HG02852 (cell line): ENCODE results near the gene SLC28A1.
"Not testable (repeated sequence)": the region's sequence is repeated elsewhere in the genome, so short reads cannot be mapped to it uniquely, and the experiment has no call there.

Source experiments
- ATAC-seq: cut with Tn5 transposase; IDR thresholded peaks from one replicate; pipeline ENCODE4 v1.9.1; 2021; ENCODE audit warnings: mild to moderate bottlenecking, moderate library complexity; ENCODE audit not compliant: unreplicated experiment

SLC28A1 gene, protein sequence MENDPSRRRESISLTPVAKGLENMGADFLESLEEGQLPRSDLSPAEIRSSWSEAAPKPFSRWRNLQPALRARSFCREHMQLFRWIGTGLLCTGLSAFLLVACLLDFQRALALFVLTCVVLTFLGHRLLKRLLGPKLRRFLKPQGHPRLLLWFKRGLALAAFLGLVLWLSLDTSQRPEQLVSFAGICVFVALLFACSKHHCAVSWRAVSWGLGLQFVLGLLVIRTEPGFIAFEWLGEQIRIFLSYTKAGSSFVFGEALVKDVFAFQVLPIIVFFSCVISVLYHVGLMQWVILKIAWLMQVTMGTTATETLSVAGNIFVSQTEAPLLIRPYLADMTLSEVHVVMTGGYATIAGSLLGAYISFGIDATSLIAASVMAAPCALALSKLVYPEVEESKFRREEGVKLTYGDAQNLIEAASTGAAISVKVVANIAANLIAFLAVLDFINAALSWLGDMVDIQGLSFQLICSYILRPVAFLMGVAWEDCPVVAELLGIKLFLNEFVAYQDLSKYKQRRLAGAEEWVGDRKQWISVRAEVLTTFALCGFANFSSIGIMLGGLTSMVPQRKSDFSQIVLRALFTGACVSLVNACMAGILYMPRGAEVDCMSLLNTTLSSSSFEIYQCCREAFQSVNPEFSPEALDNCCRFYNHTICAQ

DNA sequence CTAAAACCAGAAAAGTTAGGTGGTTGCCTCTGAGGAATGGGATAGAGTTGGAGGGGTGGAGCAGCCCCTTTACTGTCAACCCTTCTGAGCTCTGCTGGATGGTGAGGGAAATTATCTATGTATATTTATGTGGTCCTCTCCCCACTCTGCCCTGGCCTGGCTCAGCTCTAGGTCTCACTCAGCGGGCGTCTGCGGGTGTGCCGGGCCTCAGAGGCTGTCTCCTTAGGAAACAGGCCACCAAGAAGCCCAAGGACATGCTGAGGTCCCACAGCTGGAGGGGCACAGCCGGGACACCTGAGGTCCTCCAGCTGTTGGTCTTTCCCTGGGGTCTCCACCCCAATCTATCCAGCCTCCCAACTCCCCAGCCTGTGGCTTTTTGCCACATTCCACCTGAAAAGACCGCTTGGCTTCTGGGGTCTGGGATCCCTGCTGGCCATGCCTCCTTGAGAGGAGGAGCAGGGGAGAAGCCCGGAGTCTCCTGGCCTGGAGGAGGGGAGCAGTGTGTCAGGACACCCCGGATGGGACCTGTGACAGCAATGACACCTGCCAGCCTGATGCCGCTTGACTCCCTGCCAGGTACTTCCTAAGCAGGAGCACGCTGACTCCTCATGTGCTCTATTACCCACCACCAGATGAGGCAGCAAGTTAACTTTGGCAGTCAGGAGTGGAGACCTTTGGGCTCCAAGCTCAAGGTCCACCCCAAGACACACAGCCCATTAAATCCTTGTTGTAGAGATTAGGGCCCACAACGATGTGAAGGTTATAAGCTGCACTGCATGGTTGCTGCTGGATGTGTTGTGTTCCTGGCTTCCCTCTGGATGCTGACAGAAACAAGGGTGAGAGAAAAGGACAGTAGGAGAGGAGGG, at the start of gene SLC28A1:
Gene SLC28A1 (plus strand): TSS at position 747 of the 866 bp plus-strand sequence. CDS start 3,099 bp downstream, outside the sequence.
- no peak for ATAC-seq

DNA sequence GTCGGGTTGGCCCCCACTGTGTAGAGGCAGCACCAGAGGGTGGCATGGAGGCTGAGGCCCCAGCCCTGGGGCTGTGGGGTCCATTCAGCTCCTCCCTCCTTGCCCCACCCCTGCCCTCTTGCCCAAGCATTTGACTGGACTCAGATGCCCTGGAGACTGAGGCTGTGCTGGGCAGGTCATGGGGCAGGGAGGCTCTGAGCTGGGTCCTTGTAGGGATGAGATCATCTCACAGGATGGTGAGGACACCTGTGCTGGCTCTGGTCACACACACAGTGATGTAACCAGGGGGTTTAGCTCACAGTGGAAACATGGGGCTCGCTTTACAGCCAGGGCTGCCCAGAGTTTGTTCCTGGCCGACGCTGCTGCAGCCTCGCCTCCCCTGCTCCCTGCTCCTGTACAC, 49.5 kb upstream of the SLC28A1 start:
- ATAC-seq: no peak

DNA sequence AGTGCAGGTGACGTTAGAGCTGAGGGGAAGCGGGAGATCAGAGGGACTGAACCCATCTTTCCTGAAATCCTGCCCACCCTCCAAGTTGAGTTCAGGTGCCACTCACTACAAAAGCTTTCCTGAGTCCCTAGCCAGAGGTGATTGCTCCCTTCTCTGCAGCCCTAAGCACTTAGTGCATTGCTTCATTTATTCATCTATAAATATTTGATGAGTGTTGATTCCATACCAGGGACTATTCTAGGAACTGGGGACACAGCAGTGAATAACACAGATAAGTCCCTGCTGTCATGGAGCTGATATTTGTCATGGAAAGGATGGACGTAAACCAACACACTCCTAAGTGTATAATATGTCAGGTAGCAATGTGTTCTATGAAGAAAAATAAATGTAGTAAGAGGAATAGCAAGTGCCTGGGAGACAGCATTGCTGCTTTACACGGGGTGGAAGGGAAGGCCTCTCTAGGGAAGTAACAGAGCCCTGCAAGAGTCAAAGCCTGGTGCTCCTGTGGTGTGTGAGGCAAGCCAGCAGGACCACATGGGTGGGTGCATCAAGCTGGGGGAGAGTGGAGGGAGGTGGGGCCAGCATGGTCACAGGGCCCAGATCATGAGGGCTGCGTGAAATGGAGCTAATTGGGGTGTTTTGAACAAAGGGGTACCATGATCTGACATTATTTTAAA, 48.7 kb upstream of the SLC28A1 start:
- no peak for ATAC-seq

DNA sequence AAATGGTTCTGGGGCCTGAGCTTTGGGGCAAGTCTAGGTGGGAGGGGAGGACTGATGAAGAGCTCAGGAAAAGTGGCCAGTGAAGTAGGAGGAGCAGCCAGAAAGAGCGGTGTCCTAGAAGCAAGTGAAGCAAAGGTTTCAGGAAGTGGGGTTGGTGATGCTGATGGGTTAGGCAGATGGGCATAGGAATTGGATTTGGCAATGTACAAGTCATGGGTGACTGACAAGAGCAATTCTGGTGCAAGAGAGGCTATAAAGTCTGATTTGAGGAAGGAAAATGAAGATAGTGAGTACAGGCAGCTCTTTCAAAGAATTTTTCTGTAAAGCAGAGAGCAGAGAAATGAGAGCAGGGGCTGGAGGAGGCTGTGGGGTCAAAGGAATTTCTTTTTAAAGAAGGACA, 47.6 kb upstream of the SLC28A1 start:
- ATAC-seq: no peak

DNA sequence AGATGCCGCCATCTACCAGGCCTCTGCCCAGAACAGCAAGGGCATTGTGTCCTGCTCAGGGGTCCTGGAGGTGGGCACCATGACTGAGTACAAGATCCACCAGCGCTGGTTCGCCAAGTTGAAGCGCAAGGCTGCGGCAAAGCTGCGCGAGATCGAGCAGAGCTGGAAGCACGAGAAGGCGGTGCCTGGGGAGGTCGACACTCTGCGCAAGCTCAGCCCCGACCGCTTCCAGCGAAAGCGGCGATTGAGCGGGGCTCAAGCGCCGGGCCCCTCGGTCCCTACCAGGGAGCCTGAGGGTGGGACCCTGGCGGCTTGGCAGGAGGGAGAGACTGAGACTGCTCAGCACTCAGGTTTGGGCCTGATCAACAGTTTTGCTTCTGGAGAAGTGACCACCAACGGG, 44.7 kb upstream of the SLC28A1 start:
- ATAC-seq: no peak

DNA sequence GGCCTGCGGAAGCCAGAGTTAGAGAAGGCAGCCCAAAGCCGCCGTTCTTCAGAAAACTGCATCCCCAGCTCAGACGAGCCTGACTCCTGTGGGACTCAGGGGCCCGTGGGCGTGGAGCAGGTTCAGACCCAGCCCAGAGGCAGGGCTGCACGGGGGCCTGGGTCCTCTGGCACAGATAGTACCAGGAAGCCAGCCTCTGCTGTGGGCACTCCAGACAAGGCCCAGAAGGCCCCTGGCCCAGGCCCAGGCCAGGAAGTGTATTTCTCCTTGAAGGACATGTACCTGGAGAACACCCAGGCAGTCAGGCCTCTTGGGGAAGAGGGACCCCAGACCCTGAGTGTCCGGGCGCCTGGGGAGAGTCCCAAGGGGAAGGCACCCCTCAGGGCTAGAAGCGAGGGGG, 44.2 kb upstream of the SLC28A1 start:
- ATAC-seq: no peak

DNA sequence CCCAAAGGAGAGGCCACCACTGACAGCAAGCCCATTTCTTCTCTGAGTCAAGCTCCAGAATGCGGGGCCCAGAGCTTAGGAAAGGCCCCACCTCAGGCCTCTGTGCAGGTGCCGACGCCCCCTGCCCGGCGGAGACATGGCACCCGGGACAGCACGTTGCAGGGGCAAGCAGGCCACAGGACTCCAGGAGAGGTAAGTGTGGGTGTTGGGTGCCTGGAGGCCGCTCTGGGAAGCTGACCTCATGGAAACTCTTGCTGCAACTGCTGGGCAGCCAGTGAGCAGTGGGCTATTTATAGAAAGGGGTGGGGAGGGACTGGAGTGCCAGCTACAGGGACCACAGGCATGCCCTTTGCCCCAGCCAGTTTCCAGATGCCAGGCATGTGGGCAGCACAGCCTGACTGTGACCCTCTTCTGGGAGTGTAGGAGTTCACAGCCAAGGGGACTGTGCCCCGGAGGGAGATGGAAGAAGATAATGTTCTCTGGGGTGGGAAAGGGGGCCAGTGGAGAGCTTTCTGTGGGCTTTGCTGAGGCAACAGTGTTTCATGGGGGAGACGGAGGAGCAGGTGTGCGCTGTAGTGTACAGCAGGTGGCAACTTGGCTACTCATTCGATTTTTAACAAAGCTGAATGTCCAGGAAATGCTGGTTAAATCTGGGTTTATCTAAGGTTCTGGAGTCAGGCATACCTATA, 43.6 kb upstream of the SLC28A1 start:
- no peak for ATAC-seq

DNA sequence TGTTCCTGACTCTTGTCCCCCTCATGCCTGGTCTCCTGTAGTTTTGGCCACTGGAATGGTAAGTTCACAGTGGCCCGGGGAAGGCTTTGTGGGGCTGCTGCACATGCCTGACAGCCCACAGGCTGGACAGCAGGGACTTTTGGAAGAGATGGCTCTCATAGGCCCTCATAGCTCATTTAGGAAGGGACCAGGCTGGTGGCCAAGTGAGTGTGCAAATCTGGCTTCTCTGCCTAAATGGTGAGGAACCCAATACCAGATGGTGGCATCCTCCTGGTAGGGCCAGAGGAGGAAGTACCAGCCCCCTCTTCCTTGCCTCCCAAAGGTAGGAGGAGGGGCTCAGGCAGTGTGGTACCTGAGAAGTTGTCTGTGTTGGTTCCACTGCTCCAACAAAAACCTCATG, 41.7 kb upstream of the SLC28A1 start:
- no peak for ATAC-seq

DNA sequence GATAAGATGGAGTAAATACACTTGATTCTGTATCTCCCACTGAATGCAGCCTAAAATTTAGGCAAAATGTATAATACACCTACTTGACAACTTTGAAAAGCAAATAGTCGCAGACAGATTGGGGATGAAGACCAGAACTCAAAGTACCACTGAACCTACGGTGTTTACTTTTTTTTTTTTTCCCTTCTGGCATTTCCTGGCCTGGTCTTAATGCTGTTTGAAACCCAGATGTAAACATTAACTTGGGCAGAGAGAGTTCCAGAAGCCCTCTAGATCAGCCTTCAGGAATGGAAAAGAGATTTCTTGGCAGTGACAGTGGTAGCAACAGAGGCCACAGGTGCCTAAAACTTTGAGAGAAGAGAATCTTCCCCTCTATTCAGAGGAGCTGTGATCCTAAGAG, 39.5 kb upstream of the SLC28A1 start:
- ATAC-seq: no peak

DNA sequence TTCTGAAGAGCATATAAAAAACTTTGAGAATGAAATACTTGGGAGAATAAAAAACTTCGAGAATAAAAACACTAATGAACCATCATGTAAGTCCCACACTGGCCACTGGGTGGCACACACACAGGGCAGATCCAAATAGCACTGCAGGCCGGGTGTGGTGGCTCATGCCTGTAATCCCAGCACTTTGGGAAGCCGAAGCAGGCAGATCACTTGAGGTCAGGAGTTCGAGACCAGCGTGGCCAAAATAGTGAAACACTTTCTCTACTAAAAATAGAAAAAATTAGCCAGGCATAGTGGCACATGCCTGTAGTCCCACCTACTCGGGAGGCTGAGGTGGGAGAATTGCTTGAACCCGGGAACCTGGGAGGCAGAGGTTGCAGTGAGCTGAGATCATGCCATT, 38.8 kb upstream of the SLC28A1 start:
- ATAC-seq: not testable (repeated sequence)

DNA sequence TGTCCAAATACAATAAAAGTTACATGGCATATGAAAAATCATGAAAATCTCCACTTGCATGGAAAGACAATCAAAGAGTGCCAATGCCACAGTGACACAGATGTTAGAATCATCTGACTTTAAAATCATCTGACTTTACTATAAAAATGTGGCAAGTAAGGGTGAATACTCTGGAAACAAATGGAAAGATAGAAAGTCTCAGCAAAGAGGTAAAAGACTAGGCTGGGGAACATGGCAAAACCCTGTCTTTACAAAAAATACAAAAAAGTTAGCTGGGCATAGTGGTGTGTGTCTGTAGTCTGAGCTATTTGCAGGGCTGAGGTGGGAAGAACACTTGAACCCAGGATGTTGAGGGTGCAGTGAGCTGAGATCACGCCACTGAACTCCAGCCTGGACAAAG, 38.2 kb upstream of the SLC28A1 start:
- no peak for ATAC-seq

DNA sequence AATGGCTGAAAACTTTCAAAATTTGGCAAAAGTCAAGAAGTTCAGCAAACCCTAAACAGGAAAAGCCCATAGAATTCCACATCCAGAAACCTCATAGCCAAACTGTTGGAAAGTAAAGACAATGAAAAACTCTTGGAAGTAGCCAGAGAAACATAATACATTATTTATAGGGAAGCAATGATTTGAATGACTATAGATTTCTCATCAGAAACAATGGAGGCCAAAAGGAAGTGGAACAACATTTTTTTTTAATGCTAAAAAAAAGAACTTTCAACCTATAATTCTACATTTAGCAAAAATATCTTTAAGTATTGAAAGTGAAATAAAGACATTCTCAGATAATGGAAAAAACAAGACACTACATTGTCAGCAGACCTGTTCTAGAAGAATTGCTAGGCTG, 37.1 kb upstream of the SLC28A1 start:
- ATAC-seq: no peak

DNA sequence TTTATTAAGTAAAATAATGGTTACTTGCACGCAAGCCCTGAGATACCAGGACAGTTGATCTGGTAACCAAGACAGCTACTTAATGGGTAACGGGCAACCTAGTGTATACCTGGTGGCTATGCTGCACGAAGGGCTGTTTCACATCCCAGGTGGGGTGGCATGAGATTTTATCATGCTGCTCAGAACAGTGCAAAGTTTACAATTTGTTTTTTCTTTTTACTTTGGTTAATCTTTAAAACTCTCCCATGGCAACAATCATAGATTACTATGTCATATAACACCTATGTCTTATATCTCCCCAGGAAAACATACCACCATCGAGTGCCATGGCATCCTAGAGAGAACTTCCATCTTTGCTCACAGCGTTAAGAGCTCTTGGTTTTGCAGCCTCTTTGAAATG, 32.2 kb upstream of the SLC28A1 start:
- ATAC-seq: no peak

DNA sequence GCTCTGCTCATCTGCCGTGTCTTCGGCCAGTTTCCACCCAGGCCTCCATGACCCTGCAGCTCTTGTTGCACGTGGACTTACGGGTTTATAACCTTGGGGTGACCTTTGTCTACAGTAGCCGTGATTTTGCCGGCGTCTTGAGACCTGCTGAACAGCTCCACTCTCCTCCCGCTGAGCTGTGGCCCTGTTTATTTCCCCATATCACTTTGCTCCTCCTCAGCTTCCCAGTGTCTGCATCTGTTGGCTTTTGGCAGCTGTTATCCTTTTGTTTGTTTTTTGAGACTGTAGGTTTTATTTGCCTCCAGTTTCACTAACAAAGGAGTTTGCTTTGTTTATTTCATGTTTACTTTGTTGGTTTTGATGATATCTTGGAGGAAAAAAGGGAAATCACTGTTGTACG, 29.3 kb upstream of the SLC28A1 start:
- no peak for ATAC-seq

DNA sequence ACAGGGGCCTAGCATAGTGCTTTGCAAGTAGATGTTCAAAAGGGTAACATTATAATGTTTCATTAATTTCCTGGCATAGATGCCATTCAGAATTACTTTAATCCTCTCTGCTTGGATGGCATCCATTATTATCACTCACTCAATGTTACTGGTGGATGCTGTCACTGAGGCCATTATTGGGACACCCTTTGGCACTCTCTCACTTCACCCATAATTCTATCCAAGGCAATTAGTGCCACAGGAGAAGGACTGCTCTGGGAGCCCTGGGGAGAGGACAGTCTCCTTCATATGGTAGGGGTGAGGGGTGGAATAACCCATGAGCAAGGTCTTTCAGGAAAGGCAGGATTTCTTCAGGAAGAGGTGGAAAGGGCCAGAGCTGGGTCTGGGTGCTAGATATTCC, 28.7 kb upstream of the SLC28A1 start:
- no peak for ATAC-seq

DNA sequence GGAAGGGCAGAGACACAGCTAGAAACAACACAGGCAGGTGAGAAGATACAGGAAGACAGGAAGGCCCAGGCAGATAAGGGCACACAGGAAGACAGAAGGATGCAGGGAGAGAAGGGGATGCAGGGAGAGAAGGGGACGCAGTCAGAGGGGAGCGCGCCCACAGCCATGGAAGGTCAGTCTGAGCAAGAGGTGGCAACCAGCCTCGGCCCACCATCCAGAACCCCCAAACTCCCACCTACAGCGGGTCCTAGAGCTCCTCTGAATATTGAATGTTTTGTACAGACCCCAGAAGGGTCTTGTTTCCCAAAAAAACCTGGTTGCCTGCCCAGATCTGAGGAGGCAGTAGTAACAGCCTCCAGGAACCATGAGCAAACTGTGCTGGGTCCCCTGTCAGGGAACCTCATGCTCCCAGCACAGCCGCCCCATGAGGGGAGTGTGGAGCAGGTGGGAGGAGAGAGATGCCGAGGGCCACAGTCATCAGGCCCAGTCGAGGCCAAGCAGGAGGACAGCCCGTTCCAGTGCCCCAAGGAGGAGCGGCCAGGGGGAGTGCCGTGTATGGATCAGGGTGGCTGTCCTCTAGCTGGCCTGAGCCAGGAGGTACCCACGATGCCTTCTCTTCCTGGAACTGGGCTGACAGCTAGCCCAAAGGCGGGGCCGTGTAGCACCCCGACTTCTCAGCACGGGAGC, 27.6 kb upstream of the SLC28A1 start:
- ATAC-seq: no peak

DNA sequence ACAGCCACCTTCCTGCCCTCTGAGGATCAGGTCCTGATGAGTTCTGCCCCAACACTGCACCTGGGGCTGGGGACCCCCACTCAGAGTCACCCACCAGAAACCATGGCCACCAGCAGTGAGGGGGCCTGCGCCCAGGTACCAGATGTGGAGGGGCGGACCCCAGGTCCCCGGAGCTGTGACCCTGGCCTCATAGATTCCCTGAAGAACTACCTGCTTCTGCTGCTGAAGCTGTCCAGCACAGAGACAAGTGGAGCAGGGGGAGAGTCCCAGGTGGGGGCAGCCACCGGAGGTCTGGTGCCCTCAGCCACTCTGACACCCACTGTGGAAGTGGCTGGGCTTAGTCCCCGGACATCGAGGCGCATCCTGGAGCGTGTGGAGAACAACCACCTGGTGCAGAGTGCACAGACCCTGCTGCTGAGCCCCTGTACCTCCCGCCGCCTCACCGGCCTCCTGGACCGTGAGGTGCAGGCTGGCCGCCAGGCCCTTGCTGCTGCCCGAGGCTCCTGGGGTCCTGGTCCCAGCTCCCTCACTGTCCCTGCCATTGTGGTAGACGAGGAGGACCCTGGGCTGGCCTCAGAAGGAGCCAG, 27.0 kb upstream of the SLC28A1 start:
- ATAC-seq: no peak

DNA sequence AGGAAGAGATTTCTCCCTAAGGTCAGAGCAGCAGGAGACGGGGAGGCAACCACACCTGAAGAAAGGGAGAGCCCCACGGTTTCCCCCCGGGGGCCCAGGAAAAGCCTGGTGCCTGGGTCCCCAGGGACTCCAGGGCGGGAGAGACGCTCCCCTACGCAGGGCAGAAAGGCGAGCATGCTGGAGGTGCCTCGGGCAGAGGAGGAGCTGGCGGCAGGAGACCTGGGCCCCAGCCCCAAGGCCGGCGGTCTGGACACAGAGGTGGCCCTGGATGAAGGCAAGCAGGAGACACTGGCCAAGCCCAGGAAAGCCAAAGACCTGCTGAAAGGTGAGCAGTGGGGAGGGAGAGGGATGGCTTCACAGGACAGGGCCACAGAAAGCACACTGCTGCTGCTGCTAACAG, 26.2 kb upstream of the SLC28A1 start:
- no peak for ATAC-seq

DNA sequence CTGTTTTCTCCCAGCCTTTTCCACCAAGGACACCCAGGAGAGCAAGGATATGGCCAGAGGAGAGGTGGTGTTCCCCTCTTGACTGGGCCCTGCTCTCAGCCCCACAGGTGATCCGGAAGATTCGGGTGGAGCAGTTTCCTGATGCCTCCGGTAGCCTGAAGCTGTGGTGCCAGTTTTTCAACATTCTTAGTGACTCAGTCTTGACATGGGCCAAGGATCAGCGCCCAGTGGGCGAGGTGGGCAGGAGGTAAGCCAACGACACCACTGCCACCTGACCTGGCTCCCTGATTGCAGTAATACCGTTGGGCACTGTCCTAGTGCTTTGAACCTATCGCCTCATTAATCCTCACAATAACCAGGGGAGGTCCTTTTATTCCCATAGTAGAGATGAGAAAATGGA, 25.3 kb upstream of the SLC28A1 start:
- no peak for ATAC-seq

DNA sequence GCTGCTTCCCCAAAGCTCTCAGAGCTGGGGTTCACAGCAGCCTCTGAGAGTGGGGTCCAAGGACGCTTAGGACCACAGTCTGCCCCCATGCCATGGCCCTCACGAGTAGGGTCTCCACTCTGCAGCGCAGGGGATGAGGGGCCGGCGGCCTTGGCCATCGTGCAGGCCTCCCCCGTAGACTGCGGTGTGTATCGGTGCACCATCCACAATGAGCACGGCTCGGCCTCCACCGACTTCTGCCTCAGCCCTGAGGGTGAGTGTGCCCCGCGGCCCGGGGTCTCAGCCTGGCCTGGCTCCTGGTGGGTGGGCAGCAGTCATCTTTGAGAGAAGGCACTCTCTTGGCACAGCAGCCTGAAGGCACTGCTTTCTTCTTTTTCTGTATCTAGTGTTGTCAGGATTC, 24.8 kb upstream of the SLC28A1 start:
- ATAC-seq: no peak
